Measurements from ENCODE around the gene FUBP3. TPM values are rescaled to one million over a fixed set of nuclear protein-coding genes. Genes with fewer than 3 reads are reported as not detected.

Gene FUBP3
- total and polyA plus RNA-seq, 4 experiments from 2014 or later: 27.6 to 46.5 (median 40.4) TPM

GRCh38 chr9:130631331-130632080, 52.1 kb downstream of the FUBP3 start:
- ChIA-PET POLR2A (ENCODE audit: partially characterized antibody) (no interaction called here), CTCF (ENCODE audit: partially characterized antibody) (no interaction called here)
- H3K4me1 ChIP-seq (ENCODE audit: insufficient read depth, low read length): no peaks in the 10 kb centered on the region
- no peaks in the 10 kb centered on the region for H3K9me3 ChIP-seq (ENCODE audit: control insufficient read depth in 1 of 2, low read length in 2 of 2)
- Mint-ChIP-seq H3K4me3 (no peak overlapping the region), H3K36me3 (peaks cover 35 to 74% of the 10 kb centered on the region in 2 donors), H3K27ac (no peak overlapping the region), H3K4me1 (no peaks in the 10 kb centered on the region), H3K27me3 (no peaks in the 10 kb centered on the region), H3K9me3 (no peaks in the 10 kb centered on the region)
- no peak overlapping the region for H3K27ac ChIP-seq (ENCODE audit: low read depth, low read length)
- no peak for DNase-seq
- H3K27me3 ChIP-seq (ENCODE audit: insufficient read depth, low read length): no peaks in the 10 kb centered on the region
- intact Hi-C loops (cut with micrococcal nuclease): no loop called here
- H3K36me3 ChIP-seq (ENCODE audit: insufficient read depth, low read length): peaks cover 71% of the 10 kb centered on the region
- no peak overlapping the region for H3K4me3 ChIP-seq (ENCODE audit: low read length in 2 of 2)

GRCh38 chr9:130632081-130632710, 52.8 kb downstream of the FUBP3 start:
- H3K27me3 Mint-ChIP-seq: no peaks in the 10 kb centered on the region
- H3K4me3 Mint-ChIP-seq: no peak overlapping the region
- no peaks in the 10 kb centered on the region for H3K4me1 ChIP-seq (ENCODE audit: insufficient read depth, low read length)
- no peaks in the 10 kb centered on the region for H3K9me3 ChIP-seq (ENCODE audit: control insufficient read depth in 1 of 2, low read length in 2 of 2)
- no peak overlapping the region for H3K27ac Mint-ChIP-seq
- intact Hi-C loops (cut with micrococcal nuclease): no loop called here
- peaks cover 35 to 71% of the 10 kb centered on the region in 2 donors for H3K36me3 Mint-ChIP-seq
- CTCF ChIA-PET (ENCODE audit: partially characterized antibody): interaction anchor here (0.6 kb wide), 1 partner anchor 506 kb away, joined by 3 read pairs; no protein-coding TSS in a partner anchor
- H3K4me3 ChIP-seq (ENCODE audit: low read length in 2 of 2): no peak overlapping the region
- no peaks in the 10 kb centered on the region for H3K9me3 Mint-ChIP-seq
- H3K27ac ChIP-seq (ENCODE audit: low read depth, low read length): no peak overlapping the region
- no peaks in the 10 kb centered on the region for H3K4me1 Mint-ChIP-seq
- H3K36me3 ChIP-seq (ENCODE audit: insufficient read depth, low read length): peaks cover 69% of the 10 kb centered on the region
- POLR2A ChIA-PET (ENCODE audit: partially characterized antibody): no interaction called here
- DNase-seq: no peak
- H3K27me3 ChIP-seq (ENCODE audit: insufficient read depth, low read length): no peaks in the 10 kb centered on the region

- no peaks in the 10 kb centered on the region for H3K4me1 Mint-ChIP-seq
- Histone ChIP-seq H3K36me3 (ENCODE audit: insufficient read depth, low read length) (peaks cover 62% of the 10 kb centered on the region), H3K9me3 (ENCODE audit: control insufficient read depth in 1 of 2, low read length in 2 of 2) (no peaks in the 10 kb centered on the region), H3K27ac (ENCODE audit: low read depth, low read length) (no peak overlapping the region), H3K27me3 (ENCODE audit: insufficient read depth, low read length) (no peaks in the 10 kb centered on the region), H3K4me1 (ENCODE audit: insufficient read depth, low read length) (no peaks in the 10 kb centered on the region), H3K4me3 (ENCODE audit: low read length in 2 of 2) (no peak overlapping the region)
- ChIA-PET CTCF (ENCODE audit: partially characterized antibody) (interaction anchor here (0.6 kb wide), 1 partner anchor 506 kb away, joined by 3 read pairs; no protein-coding TSS in a partner anchor), POLR2A (ENCODE audit: partially characterized antibody) (no interaction called here)
- intact Hi-C loops (cut with micrococcal nuclease): no loop called here
- H3K27me3 Mint-ChIP-seq: no peaks in the 10 kb centered on the region
- peaks cover 35 to 67% of the 10 kb centered on the region in 2 donors for H3K36me3 Mint-ChIP-seq
- no peak for DNase-seq
- H3K9me3 Mint-ChIP-seq: no peaks in the 10 kb centered on the region
- no peak overlapping the region for H3K4me3 Mint-ChIP-seq
- H3K27ac Mint-ChIP-seq: no peak overlapping the region
Measured at GRCh38 chr9:130632841-130633240, 53.5 kb downstream of the FUBP3 start.

DNA sequence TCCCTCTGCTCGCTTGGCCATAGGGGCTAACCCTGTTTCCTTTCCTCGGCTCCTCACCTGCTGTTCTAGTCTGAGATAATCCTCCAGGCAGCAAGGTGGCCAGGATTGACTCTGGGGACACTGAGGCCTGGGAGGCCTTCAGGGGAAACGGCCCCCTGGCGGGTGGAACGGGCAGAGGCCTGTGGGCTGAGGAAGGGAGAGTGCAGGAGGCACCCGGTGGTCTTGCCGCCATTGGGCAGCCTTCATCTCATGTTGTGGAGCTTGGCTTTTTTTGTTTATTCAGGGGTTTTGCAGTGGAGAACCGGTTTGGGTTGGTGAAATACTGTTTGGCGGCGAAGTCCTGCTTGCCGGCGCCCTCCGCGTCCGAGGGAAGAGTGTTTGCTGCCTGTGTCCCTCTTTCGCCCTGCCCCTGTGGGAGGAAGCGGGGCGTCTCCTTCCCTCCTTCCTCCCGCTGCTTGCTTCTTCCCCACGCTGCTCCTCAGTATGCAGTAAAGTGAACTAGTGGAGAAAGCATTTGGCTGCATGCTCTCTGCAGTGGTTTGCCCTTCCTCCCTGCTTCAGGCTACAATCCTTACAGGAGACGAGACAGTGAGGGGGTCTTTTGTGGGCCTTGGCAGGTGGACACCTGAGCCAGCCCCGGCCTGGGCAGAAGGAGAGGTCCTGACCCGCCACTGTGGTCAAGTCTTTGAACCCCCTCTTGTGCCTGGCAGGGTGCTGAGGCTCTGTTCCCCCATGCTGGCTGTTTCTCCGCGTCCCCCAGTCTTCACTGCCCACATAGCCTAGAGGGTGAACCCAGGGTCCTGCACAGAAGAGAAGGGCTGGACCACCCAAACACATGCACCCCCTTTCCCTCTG, 54.2 kb downstream of the FUBP3 start:
- Histone ChIP-seq H3K9me3 (ENCODE audit: control insufficient read depth in 1 of 2, low read length in 2 of 2) (no peaks in the 10 kb centered on the region), H3K36me3 (ENCODE audit: insufficient read depth, low read length) (peaks cover 56% of the 10 kb centered on the region), H3K27ac (ENCODE audit: low read depth, low read length) (no peak overlapping the region), H3K4me3 (ENCODE audit: low read length in 2 of 2) (no peak overlapping the region), H3K4me1 (ENCODE audit: insufficient read depth, low read length) (no peaks in the 10 kb centered on the region), H3K27me3 (ENCODE audit: insufficient read depth, low read length) (no peaks in the 10 kb centered on the region)
- no peaks in the 10 kb centered on the region for H3K27me3 Mint-ChIP-seq
- no peaks in the 10 kb centered on the region for H3K9me3 Mint-ChIP-seq
- no peak for DNase-seq
- H3K36me3 Mint-ChIP-seq: peaks cover 41 to 69% of the 10 kb centered on the region in 2 donors
- intact Hi-C loops (cut with micrococcal nuclease): no loop called here
- H3K27ac Mint-ChIP-seq: peak overlapping the region in 1 of 7 donors; percentile 73
- ChIA-PET CTCF (ENCODE audit: partially characterized antibody) (no interaction called here), POLR2A (ENCODE audit: partially characterized antibody) (no interaction called here)
- no peaks in the 10 kb centered on the region for H3K4me1 Mint-ChIP-seq
- no peak overlapping the region for H3K4me3 Mint-ChIP-seq

GRCh38 chr9:130634191-130634768, 54.9 kb downstream of the FUBP3 start:
- no peak overlapping the region for H3K4me3 ChIP-seq (ENCODE audit: low read length in 2 of 2)
- POLR2A ChIA-PET (ENCODE audit: partially characterized antibody): no interaction called here
- intact Hi-C loops (cut with micrococcal nuclease): no loop called here
- H3K27ac ChIP-seq (ENCODE audit: low read depth, low read length): no peak overlapping the region
- CTCF ChIA-PET (ENCODE audit: partially characterized antibody): no interaction called here
- peaks cover 54% of the 10 kb centered on the region for H3K36me3 ChIP-seq (ENCODE audit: insufficient read depth, low read length)
- no peaks in the 10 kb centered on the region for H3K4me1 ChIP-seq (ENCODE audit: insufficient read depth, low read length)
- H3K27ac Mint-ChIP-seq: peak overlapping the region in 1 of 7 donors; percentile 73
- no peaks in the 10 kb centered on the region for H3K9me3 ChIP-seq (ENCODE audit: control insufficient read depth in 1 of 2, low read length in 2 of 2)
- H3K27me3 Mint-ChIP-seq: no peaks in the 10 kb centered on the region
- H3K4me1 Mint-ChIP-seq: no peaks in the 10 kb centered on the region
- DNase-seq: no peak
- no peak overlapping the region for H3K4me3 Mint-ChIP-seq
- peaks cover 49 to 68% of the 10 kb centered on the region in 2 donors for H3K36me3 Mint-ChIP-seq
- no peaks in the 10 kb centered on the region for H3K27me3 ChIP-seq (ENCODE audit: insufficient read depth, low read length)
- no peaks in the 10 kb centered on the region for H3K9me3 Mint-ChIP-seq

GRCh38 chr9:130634801-130635200, 55.4 kb downstream of the FUBP3 start:
- H3K9me3 Mint-ChIP-seq: no peaks in the 10 kb centered on the region
- H3K36me3 Mint-ChIP-seq: peaks cover 52 to 66% of the 10 kb centered on the region in 2 donors
- CTCF ChIA-PET (ENCODE audit: partially characterized antibody): no interaction called here
- H3K27ac Mint-ChIP-seq: peak overlapping the region in 1 of 7 donors; percentile 75
- H3K9me3 ChIP-seq (ENCODE audit: control insufficient read depth in 1 of 2, low read length in 2 of 2): no peaks in the 10 kb centered on the region
- H3K4me1 ChIP-seq (ENCODE audit: insufficient read depth, low read length): no peaks in the 10 kb centered on the region
- H3K36me3 ChIP-seq (ENCODE audit: insufficient read depth, low read length): peaks cover 48% of the 10 kb centered on the region
- no peak overlapping the region for H3K4me3 ChIP-seq (ENCODE audit: low read length in 2 of 2)
- no peaks in the 10 kb centered on the region for H3K4me1 Mint-ChIP-seq
- H3K27me3 ChIP-seq (ENCODE audit: insufficient read depth, low read length): no peaks in the 10 kb centered on the region
- no peak for DNase-seq
- intact Hi-C loops (cut with micrococcal nuclease): no loop called here
- H3K4me3 Mint-ChIP-seq: no peak overlapping the region
- H3K27me3 Mint-ChIP-seq: no peaks in the 10 kb centered on the region
- no peak overlapping the region for H3K27ac ChIP-seq (ENCODE audit: low read depth, low read length)
- POLR2A ChIA-PET (ENCODE audit: partially characterized antibody): no interaction called here

- H3K27ac Mint-ChIP-seq: no peak overlapping the region
- H3K4me3 ChIP-seq (ENCODE audit: low read length in 2 of 2): no peak overlapping the region
- ChIA-PET CTCF (ENCODE audit: partially characterized antibody) (no interaction called here), POLR2A (ENCODE audit: partially characterized antibody) (no interaction called here)
- H3K36me3 ChIP-seq (ENCODE audit: insufficient read depth, low read length): peaks cover 43% of the 10 kb centered on the region
- no peaks in the 10 kb centered on the region for H3K9me3 Mint-ChIP-seq
- no peak overlapping the region for H3K4me3 Mint-ChIP-seq
- no peaks in the 10 kb centered on the region for H3K27me3 ChIP-seq (ENCODE audit: insufficient read depth, low read length)
- no peaks in the 10 kb centered on the region for H3K27me3 Mint-ChIP-seq
- no peaks in the 10 kb centered on the region for H3K4me1 Mint-ChIP-seq
- H3K36me3 Mint-ChIP-seq: peaks cover 52 to 64% of the 10 kb centered on the region in 2 donors
- H3K4me1 ChIP-seq (ENCODE audit: insufficient read depth, low read length): no peaks in the 10 kb centered on the region
- no peak for DNase-seq
- intact Hi-C loops (cut with micrococcal nuclease): no loop called here
- H3K9me3 ChIP-seq (ENCODE audit: control insufficient read depth in 1 of 2, low read length in 2 of 2): no peaks in the 10 kb centered on the region
- no peak overlapping the region for H3K27ac ChIP-seq (ENCODE audit: low read depth, low read length)
Measured at GRCh38 chr9:130635306-130635705, 55.9 kb downstream of the FUBP3 start.

Measured in CD4-positive, alpha-beta memory T cell (primary cell).